ENCODE results near the gene TIPRL.
"Not testable (repeated sequence)": the region's sequence is repeated elsewhere in the genome, so short reads cannot be mapped to it uniquely, and the experiment has no call there.

TIPRL gene

DNA sequence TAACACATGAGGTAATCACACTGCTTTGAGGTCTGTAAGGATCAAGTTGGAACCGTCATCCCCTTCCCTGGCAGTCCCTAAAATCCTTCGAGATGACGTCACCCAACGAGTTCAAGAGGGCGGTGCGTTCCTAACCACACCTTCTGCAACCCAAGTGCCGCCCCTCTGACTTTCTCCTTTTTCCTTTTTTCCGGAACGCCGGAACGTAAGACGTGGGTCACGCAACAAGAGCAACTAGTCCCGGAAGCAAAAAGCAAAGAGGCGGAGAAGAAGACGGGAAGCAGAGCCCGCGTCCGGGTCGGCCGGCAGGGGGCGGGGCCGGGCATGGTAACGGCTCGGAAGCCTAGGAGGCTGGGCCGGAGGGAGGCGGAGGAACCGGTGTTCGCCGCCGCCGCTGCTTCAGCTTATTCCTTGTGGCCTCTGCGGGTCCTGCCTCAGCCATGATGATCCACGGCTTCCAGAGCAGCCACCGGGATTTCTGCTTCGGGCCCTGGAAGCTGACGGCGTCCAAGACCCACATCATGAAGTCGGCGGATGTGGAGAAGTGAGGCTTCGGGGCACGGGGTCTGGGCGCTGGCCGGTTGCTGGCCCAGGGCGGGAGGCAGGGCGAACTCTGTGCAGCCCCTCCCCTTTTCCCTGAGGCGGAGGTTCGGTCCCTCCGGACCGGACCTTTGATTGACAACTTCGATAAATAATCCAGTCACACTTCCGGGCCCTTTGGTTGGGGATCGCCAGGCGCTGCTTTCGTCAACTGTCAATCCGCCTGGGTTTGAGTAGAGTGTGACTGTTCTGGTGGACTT is at the start of gene TIPRL:
TIPRL (plus strand) TSS at position 325 of the 800 bp plus-strand sequence; CDS start at position 441, 116 bp downstream.
- FAIRE-seq, result no peak
- peak; percentile 95 for DNase-seq (ENCODE audit: low spot score)

DNA sequence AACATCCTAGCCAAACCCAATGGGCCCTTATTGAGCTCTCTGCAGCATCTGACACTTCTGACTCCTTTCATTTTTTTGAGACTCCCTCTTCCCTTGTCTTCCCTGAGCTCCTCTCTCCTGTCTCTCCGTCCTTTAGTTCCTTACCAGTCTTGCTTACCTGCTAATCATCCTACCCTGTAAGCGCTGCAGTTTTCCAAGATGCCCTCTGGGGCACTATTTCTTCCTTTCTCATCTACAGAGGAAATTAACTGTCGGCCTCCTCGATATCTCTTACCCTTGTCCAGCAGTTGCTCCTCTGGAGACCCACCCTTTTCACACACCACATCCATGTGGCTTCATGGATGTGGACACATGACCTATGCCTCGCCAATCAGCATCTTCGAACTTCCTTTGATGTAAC is 48.8 kb upstream of the TIPRL start:
- FAIRE-seq (peak; percentile 5), DNase-seq (ENCODE audit: low spot score) (no peak)

DNA sequence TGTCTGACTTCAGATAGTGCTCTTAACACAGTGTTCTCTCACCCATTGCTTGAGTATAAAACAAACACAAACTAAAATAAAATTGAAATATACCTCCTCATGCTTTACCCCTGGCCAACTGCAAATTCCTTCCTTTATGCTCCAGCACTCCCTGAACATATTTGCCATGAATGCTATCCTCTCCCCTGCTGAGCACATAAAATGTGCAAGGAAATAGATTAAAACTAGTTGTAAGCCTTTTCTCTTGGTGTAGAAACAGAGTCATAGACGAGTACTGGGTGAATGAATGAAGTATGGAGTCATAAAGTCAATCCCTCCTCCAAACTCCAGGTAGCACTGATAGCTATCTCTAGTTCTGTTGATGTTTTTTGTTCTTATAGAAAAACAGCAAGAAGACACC is 44.6 kb upstream of the TIPRL start:
- no peak for FAIRE-seq
- no peak for DNase-seq (ENCODE audit: low spot score)

DNA sequence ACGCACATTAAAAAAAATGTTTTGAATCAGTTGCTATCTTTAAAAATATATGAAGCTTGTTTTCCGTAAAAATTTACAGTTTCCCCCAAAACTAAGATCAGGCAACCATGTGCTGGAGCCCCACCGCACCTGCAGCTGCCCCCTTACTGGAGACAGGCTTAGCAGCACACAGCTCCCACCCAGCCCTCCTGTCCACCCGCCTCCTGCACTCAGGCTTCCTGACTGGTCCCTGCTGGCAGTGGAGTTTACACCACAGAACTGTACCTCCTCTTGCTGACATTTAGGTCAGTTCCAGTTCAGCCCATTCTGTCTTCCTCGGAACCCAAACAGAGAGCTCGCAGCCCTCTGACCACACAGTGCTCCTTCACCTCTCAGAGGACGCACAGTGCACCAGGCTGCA is 44.1 kb upstream of the TIPRL start:
- FAIRE-seq (no peak), DNase-seq (ENCODE audit: low spot score) (no peak)

DNA sequence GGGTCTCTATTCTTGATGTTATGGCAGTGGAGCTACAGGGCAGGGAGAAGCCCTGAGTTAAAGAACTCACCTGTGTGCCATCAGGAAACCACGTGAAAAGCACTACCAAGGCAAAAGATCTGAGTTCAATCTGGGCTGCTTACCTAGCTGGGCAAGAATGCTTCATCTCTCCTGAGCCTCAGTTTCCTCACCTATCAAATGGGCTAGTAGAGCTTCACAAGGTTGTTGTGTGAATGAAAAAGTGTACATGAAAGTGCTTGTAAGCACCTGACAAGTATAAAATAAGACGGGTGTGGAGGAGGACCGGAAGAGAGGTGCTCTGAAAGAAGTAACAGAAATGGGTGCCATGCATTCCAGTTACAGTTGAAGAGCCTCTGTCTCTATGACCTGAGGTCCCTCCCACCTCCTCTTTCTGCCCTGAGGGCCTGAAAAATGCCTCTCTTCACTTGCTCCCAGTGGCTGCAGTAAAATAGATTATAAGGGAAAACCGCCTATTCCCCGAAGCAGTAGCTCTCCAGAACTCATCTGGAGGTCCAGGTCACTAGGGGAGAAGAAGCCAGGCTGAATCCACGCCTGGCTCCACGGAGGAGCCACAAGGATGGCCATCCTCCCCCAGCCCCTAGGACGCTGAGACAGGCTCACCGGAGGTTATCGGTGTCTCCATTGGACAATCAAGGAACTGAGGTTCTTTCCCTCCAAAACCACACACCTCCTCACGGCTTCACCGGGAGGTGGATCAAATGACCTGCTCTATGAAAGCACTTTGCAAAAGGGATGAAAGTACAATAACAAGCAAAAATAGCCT is 43.4 kb upstream of the TIPRL start:
- FAIRE-seq, result no peak
- no peak for DNase-seq (ENCODE audit: low spot score)

DNA sequence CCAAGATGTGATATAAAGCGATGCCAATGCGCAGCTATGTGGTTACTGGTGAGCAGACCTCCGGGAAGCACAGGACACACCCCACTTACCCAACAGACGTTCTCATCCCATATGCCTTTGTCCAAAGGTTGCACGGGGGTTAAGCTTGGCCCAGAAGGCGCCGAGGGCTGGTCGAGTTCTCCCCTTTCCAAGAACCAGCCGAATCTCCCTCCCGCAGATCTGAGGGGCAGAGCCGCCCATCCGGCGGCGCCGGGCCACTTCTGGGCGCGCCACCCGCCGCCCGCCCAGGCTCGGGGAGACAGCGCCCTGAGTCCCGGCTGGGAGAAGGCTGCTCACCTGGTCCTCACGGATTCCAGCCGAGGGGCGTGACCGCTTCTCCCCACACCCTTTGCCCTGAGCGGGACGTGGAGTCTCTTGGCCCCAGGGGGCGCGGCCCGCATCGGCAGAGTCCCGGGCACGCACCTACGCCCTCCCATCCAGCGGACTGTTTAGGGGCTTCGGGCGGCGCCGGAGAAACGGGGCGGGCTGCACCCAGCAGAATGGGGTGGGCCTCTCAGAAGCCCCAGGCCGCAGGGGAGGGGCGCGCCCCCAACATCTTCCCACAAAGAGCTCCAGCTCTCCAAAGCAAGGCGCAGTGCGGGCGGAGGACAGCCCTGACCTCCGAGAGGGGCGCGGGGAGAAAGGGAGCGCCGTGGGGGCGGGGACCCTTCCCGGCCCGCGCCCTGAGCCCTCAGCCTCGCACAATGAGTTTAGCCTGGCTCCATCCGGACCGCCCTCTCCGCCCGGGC is 42.6 kb upstream of the TIPRL start:
- DNase-seq (ENCODE audit: low spot score), result peak; percentile 36
- no peak for FAIRE-seq

DNA sequence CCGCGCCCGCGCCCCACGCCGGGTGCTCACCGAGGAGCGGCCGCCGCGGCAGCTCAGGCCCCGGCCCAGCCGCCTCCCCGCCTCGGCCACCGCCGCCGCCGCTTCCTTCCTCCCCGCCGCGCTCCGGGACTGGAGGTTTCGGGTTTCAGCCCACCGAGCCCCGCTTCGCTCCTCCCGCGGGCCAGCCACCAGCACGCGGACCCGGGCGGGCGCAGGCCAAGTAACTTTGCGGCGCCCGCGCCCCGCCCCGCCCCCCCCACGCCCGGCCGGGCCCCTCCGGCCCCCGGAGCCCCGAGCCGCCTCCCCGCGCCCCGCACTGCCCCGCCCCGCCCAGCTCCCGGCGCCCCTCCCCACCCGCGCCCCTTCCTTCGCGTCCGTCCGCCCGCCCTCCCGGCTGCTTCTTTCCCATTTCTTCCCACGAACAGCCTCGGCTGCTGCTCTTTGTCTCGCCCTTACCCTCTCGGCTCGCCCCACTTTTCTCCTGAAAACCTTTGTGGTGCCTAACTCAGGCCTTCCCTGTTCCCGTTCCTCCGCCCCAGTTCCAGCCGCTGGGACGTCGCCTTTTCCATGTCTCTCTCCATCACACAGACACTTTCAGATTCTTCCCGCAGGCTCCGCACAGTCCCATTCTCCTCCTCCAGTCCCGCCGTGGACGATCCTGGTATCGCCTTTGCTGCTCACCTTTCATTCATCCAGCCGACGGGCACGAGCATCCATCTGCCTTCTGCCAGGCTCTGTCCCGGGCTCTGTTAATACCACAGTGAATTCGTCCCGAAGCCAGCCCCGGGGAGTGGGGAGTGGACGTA is 41.9 kb upstream of the TIPRL start, which contains the start of gene GPR161:
GPR161 (minus strand) TSS at position 222 of the 806 bp plus-strand sequence. CDS start 32,080 bp downstream, outside the sequence.
- DNase-seq (ENCODE audit: low spot score) (peak; percentile 67), FAIRE-seq (no peak)

DNA sequence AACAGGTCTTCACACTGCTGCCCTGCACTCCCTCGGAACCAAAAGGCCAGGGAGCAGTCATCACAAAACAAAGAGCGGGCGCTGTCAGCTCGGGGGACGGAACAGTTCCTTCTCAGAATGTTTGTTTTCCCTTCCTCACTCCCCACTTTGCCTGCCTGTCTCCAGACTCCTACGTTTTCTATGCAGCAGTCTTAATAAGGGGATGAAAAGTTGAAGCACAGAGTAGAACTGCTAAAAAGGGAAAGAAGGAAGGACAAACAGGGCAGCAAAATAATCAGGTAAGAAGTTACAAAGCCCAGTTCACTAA is 41.3 kb upstream of the TIPRL start:
- DNase-seq (ENCODE audit: low spot score) (no peak), FAIRE-seq (no peak)

DNA sequence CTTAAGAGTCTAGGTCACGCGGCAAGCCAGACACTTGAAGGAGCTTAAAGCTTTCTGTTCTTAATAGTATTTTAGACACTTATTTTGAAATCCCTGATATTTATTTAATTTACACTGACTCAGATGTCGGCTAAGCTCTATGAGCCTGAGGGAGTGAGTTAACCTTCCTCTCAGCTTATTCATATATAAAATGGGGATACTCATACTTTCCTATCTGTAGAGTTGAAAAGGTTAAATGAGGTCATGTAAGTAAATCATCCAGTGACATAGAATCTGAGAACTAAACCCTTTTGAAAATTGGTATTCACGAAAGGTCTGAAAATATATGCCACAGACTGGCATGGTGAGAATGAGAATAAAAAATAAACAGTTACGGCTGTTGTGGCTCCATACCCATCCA is 40.6 kb upstream of the TIPRL start:
- FAIRE-seq (no peak), DNase-seq (ENCODE audit: low spot score) (no peak)

DNA sequence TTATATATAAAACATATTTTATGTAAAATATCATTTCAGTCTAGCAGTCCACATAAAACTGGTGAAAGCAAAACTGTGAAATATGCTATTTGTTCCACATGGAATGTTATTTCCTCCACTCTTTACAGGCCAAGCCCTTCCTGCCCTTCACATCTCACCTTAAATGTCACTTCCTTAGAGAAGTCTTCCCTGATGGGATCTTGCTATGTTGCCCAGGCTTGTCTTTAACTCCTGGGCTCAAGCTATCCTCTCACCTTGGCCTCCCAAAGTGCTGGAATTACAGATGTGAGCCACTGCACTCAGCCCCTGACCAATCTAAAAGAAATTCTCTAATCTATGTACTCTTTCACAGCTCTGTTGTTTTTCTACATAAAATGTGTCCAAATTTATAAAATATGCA is 39.7 kb upstream of the TIPRL start:
- DNase-seq (ENCODE audit: low spot score) (no peak), FAIRE-seq (no peak)

DNA sequence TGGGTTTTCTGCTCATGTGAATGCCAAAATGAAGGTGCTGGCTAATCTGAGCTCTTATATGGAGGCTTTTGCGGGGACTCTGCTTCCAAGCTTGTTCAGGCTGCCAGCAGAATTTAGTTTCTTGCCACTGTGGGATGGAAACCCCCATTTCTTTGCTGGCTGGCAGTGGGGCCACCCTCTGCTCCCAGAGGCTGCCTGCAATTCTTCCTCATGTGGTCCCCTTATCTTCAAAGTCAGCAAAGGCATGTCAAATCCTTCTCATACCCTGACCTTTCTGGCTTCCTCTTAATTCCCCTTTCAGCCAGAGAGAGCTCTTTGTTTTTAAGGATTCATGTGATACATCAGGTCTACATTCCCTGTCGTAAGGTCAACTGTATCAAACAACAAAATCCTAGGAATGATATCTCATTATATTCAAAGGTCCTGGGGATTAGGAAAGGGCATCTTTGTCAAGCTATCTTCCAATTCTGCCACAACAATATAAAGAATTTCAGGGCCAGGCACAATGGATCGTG is 36.8 kb upstream of the TIPRL start:
- DNase-seq (ENCODE audit: low spot score) (no peak), FAIRE-seq (no peak)

DNA sequence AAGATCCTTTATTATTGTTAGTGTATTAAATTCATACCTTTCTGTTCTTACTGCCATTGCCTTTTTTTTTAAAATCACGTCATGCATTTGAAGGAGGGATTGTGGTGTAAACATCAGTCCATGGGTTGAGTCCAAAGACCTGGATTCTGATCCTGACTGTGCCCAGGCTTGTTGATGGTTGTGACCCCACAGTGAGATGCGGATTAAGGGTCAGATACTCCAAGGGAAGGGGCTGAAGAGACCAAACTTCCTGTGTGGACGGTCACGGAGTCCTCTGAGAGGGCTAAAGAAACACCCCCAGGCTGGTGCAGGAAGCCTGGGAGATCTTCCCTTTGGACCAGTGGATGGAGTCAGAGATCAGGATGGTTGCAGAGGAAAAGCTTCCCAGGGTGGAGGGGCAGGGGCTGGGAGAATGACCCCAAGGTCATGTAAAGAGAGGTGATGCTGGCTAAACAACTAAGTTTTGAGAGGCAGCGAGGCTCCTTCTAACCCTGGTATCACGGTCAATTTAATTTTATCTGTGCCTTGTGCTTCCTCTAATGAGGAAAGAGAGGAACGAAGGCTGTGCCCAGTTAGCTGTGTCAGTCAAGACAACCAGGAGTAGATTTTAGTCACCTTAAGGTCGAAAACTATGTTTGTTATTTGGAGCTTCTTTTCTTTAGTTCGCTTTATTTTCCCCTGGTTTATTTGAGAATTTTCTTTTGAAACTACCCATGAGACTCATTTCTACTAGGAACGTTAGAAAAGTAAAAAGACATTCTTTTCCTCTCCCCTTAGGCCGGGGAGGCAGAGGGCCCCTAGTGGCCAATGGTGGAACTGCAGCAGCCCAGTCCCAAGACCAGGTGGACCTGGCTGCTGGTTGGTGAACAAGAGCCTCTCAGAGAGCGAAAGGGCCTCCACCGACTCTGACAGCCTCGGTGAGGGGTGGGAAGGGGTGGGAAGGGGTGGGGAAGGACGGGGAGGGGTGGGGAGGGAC is 33.3 kb upstream of the TIPRL start:
- DNase-seq (ENCODE audit: low spot score) (peak; percentile 92), FAIRE-seq (no peak)

DNA sequence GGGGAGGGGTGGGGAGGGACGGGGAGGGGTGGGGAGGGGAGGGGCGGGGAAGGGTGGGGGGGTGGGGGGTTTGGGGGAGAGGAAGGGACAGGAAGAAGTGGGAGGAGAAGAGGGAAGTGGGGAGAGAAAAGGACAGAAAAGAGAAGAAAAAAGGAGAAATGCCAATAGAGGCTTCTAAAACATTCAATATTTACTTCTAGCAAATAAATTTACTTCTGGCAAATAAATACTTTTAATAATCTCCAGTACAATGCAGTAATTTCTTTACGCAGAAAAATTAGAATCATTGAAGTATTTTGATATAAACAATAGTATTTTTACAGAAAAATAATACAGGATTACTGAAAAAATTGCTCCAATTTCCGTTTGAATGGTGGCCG is 32.6 kb upstream of the TIPRL start:
- DNase-seq (ENCODE audit: low spot score), result no peak
- FAIRE-seq, result no peak

DNA sequence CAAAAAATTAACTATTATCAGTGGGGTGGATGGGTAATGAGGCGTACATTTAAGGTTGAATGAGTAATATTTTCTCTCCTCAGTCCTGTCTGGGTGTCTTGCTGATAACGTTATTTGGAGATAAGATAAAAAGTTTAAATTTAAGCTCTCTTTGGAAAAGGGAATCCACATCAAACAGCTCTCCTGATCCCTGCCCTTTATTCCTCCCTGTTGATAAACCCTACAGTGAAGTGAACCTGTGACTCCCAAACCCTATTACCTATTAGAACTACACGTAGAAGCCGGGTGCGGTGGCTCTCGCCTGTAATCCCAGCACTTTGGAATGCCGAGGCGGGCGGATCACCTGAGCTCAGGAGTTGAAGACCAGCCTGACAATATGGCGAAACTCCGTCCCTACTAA is 32.1 kb upstream of the TIPRL start:
- DNase-seq (ENCODE audit: low spot score) (no peak), FAIRE-seq (no peak)

DNA sequence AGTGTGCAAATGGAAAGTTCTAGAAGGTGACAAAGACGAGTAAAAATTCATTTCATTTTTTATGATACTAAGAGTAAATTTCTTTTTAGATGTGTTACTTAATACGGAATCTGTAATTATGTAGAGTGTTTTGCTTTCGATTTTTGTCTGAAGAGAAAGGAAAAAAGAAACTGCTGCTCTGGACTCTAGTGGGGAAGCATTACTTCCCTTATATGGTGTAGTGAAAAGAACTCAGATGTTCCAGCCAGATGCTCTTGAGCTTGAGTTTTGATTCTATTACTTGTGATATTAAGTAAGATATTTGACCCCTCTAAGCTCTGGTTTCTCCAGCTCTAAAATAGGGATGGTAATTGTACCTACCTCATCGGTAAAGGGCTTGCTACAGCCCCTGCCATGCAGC is 29.8 kb upstream of the TIPRL start:
- DNase-seq (ENCODE audit: low spot score), result no peak
- no peak for FAIRE-seq

DNA sequence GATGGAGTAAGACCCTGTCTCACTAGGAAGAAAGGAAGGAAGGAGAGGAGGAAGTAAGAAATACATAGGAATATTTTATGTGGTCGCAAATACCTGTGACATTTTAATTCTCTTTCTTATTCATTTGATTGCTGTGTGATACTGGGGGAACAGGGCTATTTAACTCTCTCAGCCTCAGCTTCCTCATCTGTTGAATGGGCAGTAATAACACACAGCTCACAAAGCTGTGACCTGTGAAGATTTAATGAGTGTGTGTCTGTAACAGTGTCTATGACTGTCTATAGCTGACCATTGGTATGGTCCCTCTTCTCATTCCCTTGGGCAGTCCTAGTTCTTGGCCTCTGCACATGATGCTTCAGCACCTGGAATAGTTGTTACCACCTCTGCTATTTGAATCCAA is 28.5 kb upstream of the TIPRL start:
- FAIRE-seq, result no peak

DNA sequence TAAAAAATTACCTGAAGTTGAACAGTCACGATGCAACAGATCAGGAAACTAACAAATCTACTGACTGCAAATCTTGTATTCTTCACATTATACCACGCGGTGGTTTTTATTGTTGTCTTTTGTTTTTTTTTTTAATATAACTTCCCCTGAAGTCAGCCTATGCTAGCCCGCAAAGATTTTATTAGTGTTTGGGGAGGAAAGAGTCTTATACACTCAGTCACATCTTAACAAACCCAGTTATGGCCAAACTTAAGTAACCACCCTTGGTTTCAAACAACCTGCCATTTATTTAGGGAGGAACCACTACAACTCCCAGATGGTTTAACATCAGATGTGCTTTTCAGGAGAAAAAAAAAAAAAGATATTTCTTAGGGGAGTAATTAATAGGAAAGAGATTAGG is 26.8 kb upstream of the TIPRL start:
- DNase-seq (ENCODE audit: low spot score) (no peak), FAIRE-seq (no peak)

More for the DNA sequence above, 28.5 kb upstream of the TIPRL start:
- DNase-seq (ENCODE audit: low spot score), result no peak

DNA sequence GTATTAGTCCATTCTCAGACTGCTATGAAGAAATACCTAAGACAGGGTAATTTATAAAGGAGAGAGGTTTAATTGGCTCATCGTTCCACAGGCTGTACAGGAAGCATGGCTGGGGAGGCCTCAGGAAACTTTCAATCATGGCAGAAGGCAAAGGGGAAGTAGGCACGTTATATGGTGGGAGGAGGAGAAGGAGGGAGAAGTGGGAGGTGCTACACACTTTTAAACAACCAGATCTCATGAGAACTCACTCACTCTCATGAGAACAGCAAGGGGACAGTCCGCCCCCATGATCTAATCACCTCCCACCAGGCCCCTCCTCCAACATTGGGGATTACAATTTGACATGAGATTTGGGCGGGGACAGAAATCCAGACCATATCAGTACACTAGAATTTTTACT is 24.1 kb upstream of the TIPRL start:
- DNase-seq (ENCODE audit: low spot score); FAIRE-seq: not testable (repeated sequence)

DNA sequence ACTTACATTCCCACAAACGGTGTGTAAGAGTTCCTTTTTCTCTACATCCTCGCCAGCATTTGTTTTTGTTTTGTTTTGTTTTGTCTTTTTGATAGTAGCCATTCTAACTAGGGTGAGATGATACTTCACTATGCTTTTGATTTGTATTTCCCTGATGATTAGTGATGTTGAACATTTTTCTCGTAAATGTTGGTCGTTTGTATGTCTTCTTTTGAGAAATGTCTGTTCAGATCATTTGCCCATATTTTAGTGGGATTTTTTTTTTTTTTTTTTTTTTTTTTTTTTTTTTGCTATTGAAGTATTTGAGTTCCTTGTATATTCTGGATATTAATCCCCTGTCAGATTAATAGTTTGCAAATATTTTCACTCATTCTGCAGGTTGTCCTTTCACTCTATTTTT is 22.9 kb upstream of the TIPRL start:
- DNase-seq (ENCODE audit: low spot score) (no peak), FAIRE-seq (no peak)

DNA sequence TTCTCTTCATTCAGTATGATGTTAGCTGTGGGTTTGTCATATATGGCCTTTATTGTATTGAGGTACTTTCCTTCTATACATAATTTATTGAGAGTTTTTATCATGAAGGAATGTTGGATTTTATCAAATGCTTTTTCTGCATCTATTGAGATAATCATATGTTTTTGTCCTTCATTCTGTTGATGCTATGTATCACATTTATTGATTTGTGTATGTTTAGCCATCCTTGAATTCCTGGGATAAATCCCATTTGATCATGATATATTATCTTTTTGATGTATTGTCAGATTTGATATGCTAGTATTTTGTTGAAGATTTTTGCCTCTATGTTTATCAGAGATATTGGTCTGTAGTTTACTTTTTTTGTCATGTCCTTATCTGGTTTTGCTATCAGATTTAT is 21.1 kb upstream of the TIPRL start:
- no peak for FAIRE-seq

More for the DNA sequence above, 21.1 kb upstream of the TIPRL start:
- DNase-seq (ENCODE audit: low spot score), result no peak

Measured in urothelium cell line (cell line).